Right ventricle myocardium inferior (tissue), 1 donor: ENCODE results near the gene SPARCL1. TPM values are rescaled to one million over a fixed set of nuclear protein-coding genes. Genes with fewer than 3 reads are reported as not detected.
A peak's percentile ranks its signal among the peaks of the same experiment; 100 is the strongest.

ENCODE experiments used
- ATAC-seq: fragments of 200-7000 bp; cut with Tn5 transposase; one replicate; pipeline ENCODE4 v1.9.1; 2020; ENCODE audit warnings: mild to moderate bottlenecking, moderate library complexity
- DNase-seq: peaks from one replicate; pipeline ENCODE4 v3.0.0; 2021; ENCODE audit errors: missing footprints
- intact Hi-C: fragments of 100-400 bp; cut with DNase I; formaldehyde crosslinking; loops from one replicate; pipeline ENCODE4 v1.11.0; 2022
- total RNA-seq: library from RNA; stranded (reverse); fragmentation: NEBNext Ultra II Directional; extraction: Animal tissue kit (Norgen Biotek cat#: 25700); gene quantifications from one replicate; pipeline ENCODE4 v1.2.1, GENCODE V29; 2021
- donor health status: DM: no; HTN: yes; CAD: no; lungs with severe emphysema.

The SPARCL1 gene
- total RNA-seq, 1 donor from 2014 or later: 500 TPM

DNA sequence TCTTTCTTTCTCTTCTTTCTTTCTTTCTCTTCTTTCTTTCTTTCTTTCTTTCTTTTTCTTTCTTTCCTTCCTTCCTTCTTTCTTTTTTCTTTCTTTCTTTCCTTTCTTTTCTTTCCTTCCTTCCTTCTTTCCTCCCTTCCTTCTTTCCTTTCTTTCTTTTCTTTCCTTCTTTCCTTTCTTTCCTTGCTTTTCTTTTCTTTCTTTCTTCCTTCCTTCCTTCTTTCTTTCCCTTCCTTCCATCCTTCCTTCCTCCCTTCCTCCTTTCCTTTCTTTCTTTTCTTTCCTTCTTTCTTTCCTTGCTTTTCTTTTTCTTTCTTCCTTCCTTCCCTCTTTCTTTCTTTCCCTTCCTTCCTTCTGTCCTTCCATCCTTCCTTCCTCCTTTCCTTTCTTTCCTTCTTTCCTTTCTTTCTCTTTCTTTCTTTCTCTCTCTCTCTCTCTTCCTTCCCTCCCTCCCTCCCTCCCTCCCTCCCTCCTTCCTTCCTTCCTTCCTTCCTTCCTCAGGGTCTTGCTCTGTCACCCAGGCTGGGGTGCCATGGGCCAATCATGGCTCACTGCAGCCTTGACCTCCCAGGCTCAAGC is 13.6 kb upstream of the SPARCL1 start:
- ATAC-seq (no peak), DNase-seq (no peak)
- intact Hi-C loops: loop anchor here (5.0 to 10.0 kb wide), 3 partner anchors 89 to 168 kb away; no protein-coding TSS in a partner anchor

GRCh38 chr4:87541956-87542709 is 13.0 kb upstream of the SPARCL1 start:
- no peak for DNase-seq
- peak; percentile 67 for ATAC-seq
- intact Hi-C loops: loop anchor here (5.0 to 10.0 kb wide), 3 partner anchors 90 to 167 kb away; no protein-coding TSS in a partner anchor

GRCh38 chr4:87541521-87541920 is 12.3 kb upstream of the SPARCL1 start:
- no peak for ATAC-seq
- DNase-seq: no peak

GRCh38 chr4:87540146-87541058 is 11.2 kb upstream of the SPARCL1 start:
- DNase-seq (no peak), ATAC-seq (peak; percentile 90)
- intact Hi-C loops: loop anchor here (5.0 to 10.0 kb wide), 3 partner anchors 92 to 166 kb away; no protein-coding TSS in a partner anchor

More at GRCh38 chr4:87541521-87541920, 12.3 kb upstream of the SPARCL1 start:
- intact Hi-C loops: loop anchor here (5.0 to 10.0 kb wide), 3 partner anchors 91 to 167 kb away; no protein-coding TSS in a partner anchor

DNA sequence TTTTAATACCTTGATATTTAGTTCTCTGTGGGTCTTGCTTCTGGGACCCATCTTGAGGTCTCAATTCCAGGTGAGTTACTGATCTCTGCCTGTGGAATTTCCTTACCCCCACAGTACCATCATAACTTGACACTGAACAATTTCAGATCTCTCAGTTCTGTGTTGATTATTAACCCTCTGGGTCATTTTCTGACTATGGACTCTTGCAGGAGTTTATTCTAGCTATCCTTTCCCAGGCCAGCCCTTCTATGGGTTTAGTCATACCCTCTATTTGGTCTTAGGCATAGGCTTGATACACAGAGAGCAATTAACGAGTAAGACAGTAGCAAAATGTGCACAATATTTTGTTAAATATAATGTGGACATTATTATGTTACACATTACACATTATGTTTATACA is 3.7 kb upstream of the SPARCL1 start:
- no peak for ATAC-seq
- intact Hi-C loops: no loop called here
- no peak for DNase-seq

DNA sequence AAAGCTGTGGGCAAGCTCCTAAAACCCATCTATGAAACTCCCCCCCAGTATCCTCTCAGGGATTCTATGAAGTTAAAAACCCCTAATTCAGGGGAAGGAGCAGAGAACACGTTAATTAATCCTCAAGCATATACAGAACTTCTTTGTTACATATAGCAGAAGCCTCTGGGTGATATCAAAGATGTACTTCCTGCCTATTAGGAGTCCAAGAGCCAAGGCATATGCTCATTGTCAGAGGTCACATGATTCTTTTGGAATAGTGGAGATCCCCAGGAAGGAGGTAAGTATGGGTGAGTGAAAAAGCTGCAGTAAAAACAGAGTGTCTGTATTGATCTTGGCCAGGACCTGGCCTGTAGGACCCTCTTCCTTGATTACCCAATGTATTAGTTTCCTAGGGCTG is 2.9 kb upstream of the SPARCL1 start:
- ATAC-seq (no peak), DNase-seq (no peak)
- intact Hi-C loops: no loop called here

- no peak for DNase-seq
- intact Hi-C loops: no loop called here
- no peak for ATAC-seq
Measured at GRCh38 chr4:87531621-87532020, 2.4 kb upstream of the SPARCL1 start.

- intact Hi-C loops: no loop called here
- DNase-seq (no peak), ATAC-seq (peak; percentile 90)
Measured at GRCh38 chr4:87530868-87531267, 1.7 kb upstream of the SPARCL1 start.

GRCh38 chr4:87530229-87530628 is 1.1 kb upstream of the SPARCL1 start:
- DNase-seq (no peak), ATAC-seq (no peak)
- intact Hi-C loops: no loop called here

DNA sequence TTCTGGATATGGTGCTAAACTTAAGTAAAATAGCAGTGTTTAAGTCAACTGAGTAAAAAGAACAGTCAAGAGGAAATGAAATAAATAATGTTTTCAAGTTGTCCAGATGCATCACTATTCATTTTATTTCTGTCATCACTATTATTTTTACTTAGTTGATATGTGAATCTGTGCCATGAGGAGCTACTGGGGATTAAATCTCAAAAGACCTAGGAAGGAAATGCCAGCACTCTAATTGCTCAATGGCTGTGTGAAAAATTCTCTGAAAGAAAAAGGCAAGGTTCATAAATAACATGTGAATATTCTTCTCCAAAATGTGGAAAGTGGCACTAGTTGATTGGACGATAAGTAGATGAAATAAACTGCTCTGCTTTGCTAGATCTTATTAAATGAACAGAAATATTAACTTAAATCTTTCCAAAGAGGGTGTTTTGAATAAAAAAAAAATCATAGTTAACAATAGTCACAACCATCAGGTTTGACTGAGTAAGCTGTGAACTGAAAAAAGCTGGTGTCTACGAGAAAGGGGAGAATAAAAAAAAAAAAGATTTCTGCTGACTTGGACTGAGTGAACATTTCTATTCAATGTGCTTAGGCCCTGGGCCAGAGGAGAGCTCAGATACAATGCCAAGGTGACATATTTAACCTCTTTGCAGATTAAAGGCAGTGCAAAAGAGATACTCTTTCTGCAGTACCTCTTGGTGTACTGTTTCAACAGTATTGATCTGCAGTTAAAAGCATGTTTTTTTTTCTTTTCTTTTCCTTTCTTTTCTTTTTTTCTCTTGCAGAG is 1.6 kb downstream of the SPARCL1 start:
- DNase-seq (no peak), ATAC-seq (peak; percentile 30)
- intact Hi-C loops: loop anchor here (5.0 kb wide), 1 partner anchor 35 kb away; no protein-coding TSS in a partner anchor

DNA sequence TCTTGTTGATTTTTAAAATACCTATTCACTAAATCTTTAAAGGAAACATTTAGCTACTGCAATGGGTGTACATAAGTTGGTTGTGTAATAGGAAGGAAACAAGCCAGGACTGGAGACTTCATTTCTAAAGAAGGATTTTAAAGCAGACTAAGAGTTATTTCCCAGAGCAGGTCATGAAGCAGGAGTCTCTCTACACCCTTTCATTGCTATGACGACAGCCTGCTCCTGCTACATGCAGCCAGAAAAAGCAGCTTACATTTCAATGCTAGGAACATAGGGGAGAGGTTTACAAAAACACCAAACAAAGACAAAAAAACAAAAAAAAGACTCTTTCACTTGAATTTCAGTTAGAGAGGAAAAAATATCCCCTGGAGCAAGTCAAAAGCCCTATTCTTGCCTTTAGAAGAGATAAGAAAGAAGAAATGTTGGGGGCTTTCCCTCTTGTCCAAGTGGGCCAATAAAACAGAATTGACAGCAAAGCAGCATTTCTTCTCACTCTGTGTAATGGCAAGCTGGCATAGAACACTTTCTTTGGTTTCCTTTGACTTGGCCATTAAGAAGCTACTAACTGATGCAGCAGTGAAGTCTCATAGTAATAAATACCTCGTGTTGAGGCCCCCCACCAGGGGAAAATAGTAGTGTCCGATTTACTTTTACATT is 3.4 kb downstream of the SPARCL1 start:
- DNase-seq: no peak
- peak; percentile 55 for ATAC-seq
- intact Hi-C loops: loop anchor here (5.0 kb wide), 1 partner anchor 33 kb away; no protein-coding TSS in a partner anchor

GRCh38 chr4:87524456-87524855 is 4.7 kb downstream of the SPARCL1 start:
- intact Hi-C loops: no loop called here
- no peak for ATAC-seq
- DNase-seq: no peak

DNA sequence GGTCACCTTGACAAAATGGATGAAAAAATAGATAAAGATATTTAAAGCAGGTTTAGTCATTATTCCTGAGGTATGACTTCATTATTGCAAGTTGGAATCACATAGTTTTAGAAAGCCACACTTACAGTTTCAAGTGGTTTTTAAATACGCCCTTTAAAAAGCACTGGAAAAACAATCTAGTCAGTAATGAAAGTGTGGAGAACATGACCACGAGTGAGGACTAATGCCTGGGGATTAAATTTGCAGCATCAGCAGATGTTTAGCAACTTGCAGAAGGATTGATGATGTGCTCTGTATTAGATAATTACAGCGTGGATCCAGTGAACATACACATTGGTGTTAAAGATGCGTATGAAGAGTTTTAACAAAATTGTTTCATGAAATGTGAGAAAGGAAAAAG is 5.9 kb downstream of the SPARCL1 start:
- DNase-seq (no peak), ATAC-seq (no peak)
- intact Hi-C loops: no loop called here

DNA sequence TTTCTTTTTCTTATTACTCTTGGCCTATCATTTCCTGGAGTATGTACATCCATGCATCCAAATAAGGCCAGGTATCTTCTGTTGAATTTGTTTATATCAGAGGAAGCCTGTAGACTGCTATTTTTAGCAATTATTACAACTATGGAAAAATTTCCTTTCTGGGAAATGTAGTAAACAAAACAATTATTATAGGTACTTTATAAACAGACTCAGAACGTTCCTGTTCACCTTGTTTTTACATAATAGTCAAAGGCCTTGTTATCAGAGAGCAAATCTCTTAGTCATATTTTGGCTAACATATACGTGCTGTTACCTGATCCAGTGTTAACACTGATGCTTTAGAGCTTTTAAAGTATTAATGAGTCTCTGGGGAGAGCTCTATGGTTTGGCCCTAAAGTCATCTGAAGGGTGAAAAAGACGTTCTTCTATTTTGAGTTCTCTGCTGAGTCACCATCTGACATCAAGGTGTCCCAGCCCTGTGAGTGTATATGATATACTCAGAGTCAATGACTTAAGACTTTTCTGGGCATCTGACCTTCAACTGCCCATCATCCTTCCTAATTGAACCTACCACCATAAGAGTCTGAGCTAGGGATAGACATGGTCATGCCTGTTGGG is 7.3 kb downstream of the SPARCL1 start:
- no peak for DNase-seq
- intact Hi-C loops: no loop called here
- no peak for ATAC-seq

- no peak for ATAC-seq
- no peak for DNase-seq
- intact Hi-C loops: no loop called here
Measured at GRCh38 chr4:87521319-87521718, 7.9 kb downstream of the SPARCL1 start.

DNA sequence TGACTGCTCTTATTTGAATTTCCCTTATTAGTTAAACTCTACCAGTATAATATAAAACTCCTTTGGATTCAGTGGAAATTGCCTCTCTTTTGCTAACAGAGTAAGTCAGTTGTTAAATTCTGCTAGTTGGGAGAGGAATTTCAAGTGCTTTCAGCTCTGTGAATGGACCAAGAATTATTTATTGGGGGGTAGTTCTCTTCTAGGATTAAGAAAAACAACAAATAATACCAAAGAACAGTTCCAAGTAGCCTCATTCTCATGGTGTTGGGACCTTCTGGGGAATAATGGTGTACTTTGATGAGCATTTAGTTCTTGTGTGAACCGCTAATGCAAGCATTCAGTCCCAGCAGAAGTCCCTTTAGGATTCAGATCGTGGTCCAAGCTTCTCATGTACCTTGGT is 11.6 kb downstream of the SPARCL1 start:
- no peak for DNase-seq
- intact Hi-C loops: no loop called here
- no peak for ATAC-seq

GRCh38 chr4:87516683-87517082 is 12.5 kb downstream of the SPARCL1 start:
- intact Hi-C loops: no loop called here
- DNase-seq (no peak), ATAC-seq (peak; percentile 47)
